SK-N-SH treated with all-trans-retinoic acid at 6 μM for 48 hours (cell line): ENCODE results near the gene NIPA2.

Experiments used
- ATAC-seq: fragments of 200-7000 bp; cut with Tn5 transposase; 3 replicates; pipeline ENCODE4 v1.9.1; 2020; ENCODE audit warnings: mild to moderate bottlenecking, moderate library complexity
- ARNTL ChIP-seq: fragments of 450-650 bp; formaldehyde crosslinking; IDR thresholded peaks from 2 replicates; pipeline ENCODE4 v1.5.0; 2020; ENCODE audit warnings: low read depth, mild to moderate bottlenecking, moderate library complexity, borderline replicate concordance
- BACH2 ChIP-seq: fragments of 250-450 bp; sonication (Bioruptor Pico); IDR thresholded peaks from 2 replicates; pipeline ENCODE4 v1.9.0; 2021; ENCODE audit warnings: mild to moderate bottlenecking, borderline replicate concordance
- CSDC2 ChIP-seq: fragments of 250-450 bp; sonication (Bioruptor Pico); IDR thresholded peaks from 2 replicates; pipeline ENCODE4 v1.5.0; 2020; ENCODE audit warnings: mild to moderate bottlenecking, moderate library complexity
- ESRRG ChIP-seq: fragments of 250-450 bp; sonication (Bioruptor Pico); IDR thresholded peaks from 2 replicates; pipeline ENCODE4 v1.6.1; 2021; ENCODE audit warnings: mild to moderate bottlenecking
- GLIS3 ChIP-seq: fragments of 250-450 bp; sonication (Bioruptor Pico); IDR thresholded peaks from 2 replicates; pipeline ENCODE4 v1.5.0; 2020; ENCODE audit warnings: mild to moderate bottlenecking, moderate library complexity
- ISL1 ChIP-seq: fragments of 250-450 bp; sonication (Bioruptor Pico); IDR thresholded peaks from 2 replicates; pipeline ENCODE4 v2.1.2; 2022; ENCODE audit warnings: mild to moderate bottlenecking, moderate library complexity
- OSR1 ChIP-seq: fragments of 250-450 bp; sonication (Bioruptor Pico); IDR thresholded peaks from 2 replicates; pipeline ENCODE4 v1.8.0; 2022; ENCODE audit warnings: moderate library complexity, mild to moderate bottlenecking, inconsistent platforms
- PPARA ChIP-seq: fragments of 250-450 bp; sonication (Bioruptor Pico); IDR thresholded peaks from 2 replicates; pipeline ENCODE4 v1.5.0; 2020; ENCODE audit warnings: mild to moderate bottlenecking, borderline replicate concordance
- RARB ChIP-seq: fragments of 250-450 bp; sonication (Bioruptor Pico); IDR thresholded peaks from 2 replicates; pipeline ENCODE4 v1.8.0; 2021; ENCODE audit warnings: mild to moderate bottlenecking, moderate library complexity
- SNAI2 ChIP-seq: fragments of 250-450 bp; sonication (Bioruptor Pico); IDR thresholded peaks from 2 replicates; pipeline ENCODE4 v1.5.0; 2020; ENCODE audit warnings: mild to moderate bottlenecking, moderate library complexity
- TCF4 ChIP-seq: fragments of 250-450 bp; sonication (Bioruptor Pico); IDR thresholded peaks from 2 replicates; pipeline ENCODE4 v1.8.0; 2021; ENCODE audit warnings: mild to moderate bottlenecking, moderate library complexity, borderline replicate concordance
- TOX ChIP-seq: fragments of 250-450 bp; sonication (Bioruptor Pico); IDR thresholded peaks from 2 replicates; pipeline ENCODE4 v1.8.0; 2021; ENCODE audit warnings: mild to moderate bottlenecking, moderate library complexity, borderline replicate concordance
- ZC3H10 ChIP-seq: fragments of 250-450 bp; sonication (Bioruptor Pico); IDR thresholded peaks from 2 replicates; pipeline ENCODE4 v1.5.1; 2021; ENCODE audit warnings: mild to moderate bottlenecking, moderate library complexity
- ZFP3 ChIP-seq: fragments of 250-450 bp; sonication (Bioruptor Pico); IDR thresholded peaks from 2 replicates; pipeline ENCODE4 v1.5.0; 2020; ENCODE audit warnings: mild to moderate bottlenecking, moderate library complexity
- ZFP30 ChIP-seq: fragments of 450-650 bp; formaldehyde crosslinking; IDR thresholded peaks from 2 replicates; pipeline ENCODE4 v1.5.0; 2022; ENCODE audit warnings: mild to moderate bottlenecking, moderate library complexity
- ZNF565 ChIP-seq: fragments of 450-650 bp; formaldehyde crosslinking; conservative IDR thresholded peaks from 2 replicates; pipeline ENCODE4 v1.5.0; 2020; ENCODE audit warnings: low read depth, mild to moderate bottlenecking, moderate library complexity
- ZNF70 ChIP-seq: fragments of 450-650 bp; formaldehyde crosslinking; IDR thresholded peaks from 2 replicates; pipeline ENCODE4 v1.5.0; 2020; ENCODE audit warnings: mild to moderate bottlenecking, moderate library complexity
- TF ChIP-seq, protein P1 (sequence below): fragments of 250-450 bp; sonication (Bioruptor Pico); IDR thresholded peaks from 2 replicates; pipeline ENCODE4 v1.5.1; 2021; ENCODE audit warnings: mild to moderate bottlenecking, moderate library complexity
- TF ChIP-seq, protein P2 (sequence below): fragments of 250-450 bp; sonication (Bioruptor Pico); IDR thresholded peaks from 2 replicates; pipeline ENCODE4 v1.8.0; 2020; ENCODE audit warnings: mild to moderate bottlenecking, moderate library complexity, borderline replicate concordance
- TF ChIP-seq, protein P3 (sequence below): fragments of 250-450 bp; sonication (Bioruptor Pico); IDR thresholded peaks from 2 replicates; pipeline ENCODE4 v1.8.0; 2021; ENCODE audit warnings: low read depth, mild to moderate bottlenecking, moderate library complexity, borderline replicate concordance
- TF ChIP-seq, protein P4 (sequence below): fragments of 250-450 bp; sonication (Bioruptor Pico); IDR thresholded peaks from 2 replicates; pipeline ENCODE4 v1.5.0; 2020; ENCODE audit warnings: mild to moderate bottlenecking, moderate library complexity

NIPA2 gene

DNA sequence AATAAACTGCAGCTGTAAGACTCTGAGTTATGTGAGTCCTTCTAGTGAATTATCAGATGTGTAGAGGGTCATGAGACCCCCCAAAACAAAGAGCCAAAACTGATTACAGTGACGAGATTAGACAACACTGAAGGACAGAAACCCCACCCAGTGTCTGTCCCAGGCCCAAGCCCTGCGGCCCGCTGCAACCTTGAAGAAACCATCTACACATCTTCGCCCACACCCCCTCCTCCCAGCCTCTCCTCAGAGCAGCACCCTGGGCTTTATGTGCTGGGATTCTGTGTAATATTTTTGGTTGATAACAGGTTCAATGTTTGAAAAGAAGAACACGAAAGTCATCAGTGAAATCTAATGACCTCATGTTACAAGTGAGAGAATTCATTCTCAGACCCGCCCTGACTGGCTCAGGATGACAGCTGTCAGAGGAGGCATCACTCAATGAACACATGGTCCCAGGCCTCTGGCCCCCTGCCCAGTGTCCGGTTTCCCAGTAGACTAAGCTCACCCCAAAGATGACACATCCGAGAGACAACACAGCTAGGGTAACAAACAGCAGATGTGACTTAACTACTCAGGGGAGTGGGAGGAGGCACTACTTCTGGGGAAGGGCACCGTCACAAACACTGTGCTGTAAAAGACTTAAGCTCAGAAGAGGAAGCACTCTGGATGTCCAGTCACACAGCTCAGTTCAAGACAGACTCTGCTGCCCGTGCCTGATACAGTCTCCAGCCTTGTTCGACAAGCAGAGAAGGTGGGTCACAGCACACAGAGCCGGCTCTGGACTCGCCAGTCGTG, 48.9 kb downstream of the NIPA2 start:
- ATAC-seq = peak; percentile 59
- no peak for TF ChIP-seq ISL1 (CRISPR knock-in tag)
- TF ChIP-seq, protein P1, sequence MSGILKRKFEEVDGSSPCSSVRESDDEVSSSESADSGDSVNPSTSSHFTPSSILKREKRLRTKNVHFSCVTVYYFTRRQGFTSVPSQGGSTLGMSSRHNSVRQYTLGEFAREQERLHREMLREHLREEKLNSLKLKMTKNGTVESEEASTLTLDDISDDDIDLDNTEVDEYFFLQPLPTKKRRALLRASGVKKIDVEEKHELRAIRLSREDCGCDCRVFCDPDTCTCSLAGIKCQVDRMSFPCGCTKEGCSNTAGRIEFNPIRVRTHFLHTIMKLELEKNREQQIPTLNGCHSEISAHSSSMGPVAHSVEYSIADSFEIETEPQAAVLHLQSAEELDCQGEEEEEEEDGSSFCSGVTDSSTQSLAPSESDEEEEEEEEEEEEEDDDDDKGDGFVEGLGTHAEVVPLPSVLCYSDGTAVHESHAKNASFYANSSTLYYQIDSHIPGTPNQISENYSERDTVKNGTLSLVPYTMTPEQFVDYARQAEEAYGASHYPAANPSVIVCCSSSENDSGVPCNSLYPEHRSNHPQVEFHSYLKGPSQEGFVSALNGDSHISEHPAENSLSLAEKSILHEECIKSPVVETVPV (CRISPR knock-in tag) = no peak
- no peak for TF ChIP-seq ZFP30
- TF ChIP-seq GLIS3 (CRISPR knock-in tag) = no peak
- TF ChIP-seq, protein P2, sequence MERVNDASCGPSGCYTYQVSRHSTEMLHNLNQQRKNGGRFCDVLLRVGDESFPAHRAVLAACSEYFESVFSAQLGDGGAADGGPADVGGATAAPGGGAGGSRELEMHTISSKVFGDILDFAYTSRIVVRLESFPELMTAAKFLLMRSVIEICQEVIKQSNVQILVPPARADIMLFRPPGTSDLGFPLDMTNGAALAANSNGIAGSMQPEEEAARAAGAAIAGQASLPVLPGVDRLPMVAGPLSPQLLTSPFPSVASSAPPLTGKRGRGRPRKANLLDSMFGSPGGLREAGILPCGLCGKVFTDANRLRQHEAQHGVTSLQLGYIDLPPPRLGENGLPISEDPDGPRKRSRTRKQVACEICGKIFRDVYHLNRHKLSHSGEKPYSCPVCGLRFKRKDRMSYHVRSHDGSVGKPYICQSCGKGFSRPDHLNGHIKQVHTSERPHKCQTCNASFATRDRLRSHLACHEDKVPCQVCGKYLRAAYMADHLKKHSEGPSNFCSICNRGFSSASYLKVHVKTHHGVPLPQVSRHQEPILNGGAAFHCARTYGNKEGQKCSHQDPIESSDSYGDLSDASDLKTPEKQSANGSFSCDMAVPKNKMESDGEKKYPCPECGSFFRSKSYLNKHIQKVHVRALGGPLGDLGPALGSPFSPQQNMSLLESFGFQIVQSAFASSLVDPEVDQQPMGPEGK (CRISPR knock-in tag) = no peak

DNA sequence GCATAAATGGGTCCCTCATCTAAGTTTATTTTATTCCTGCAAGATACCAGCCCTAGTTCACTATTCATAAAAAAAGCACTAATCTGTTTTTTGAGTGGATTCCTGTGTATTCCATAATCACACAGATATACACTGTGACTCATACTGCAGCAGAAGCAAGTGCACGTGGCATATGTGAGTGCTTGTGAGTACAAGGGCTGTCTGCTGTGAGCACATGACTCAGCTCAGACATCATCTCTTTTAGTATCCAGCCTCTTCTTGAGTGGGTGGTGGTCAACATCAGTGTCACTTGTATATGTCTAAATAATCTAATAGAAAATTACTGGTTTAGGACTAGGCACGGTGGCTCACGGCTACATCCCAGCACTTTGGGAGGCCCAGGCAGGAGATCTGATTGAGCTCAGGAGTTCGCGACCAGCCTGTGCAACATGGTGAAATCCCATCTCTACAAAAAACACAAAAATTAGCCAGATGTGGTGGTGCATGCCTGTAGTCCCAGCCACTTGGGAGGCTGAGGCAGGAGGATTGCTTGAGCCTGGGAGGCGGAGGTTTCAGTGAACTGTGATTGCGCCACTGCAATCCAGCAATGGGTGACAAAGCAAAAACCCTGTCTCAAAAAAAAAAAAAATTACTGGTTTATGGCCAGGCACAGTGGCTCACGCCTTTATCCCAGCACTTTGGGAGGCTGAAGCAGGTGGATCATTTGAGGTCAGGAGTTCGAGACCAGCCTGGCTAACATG, 49.8 kb downstream of the NIPA2 start:
- TF ChIP-seq ISL1 (CRISPR knock-in tag) (peak; percentile 32), OSR1 (CRISPR knock-in tag) (no peak)
- TF ChIP-seq, all 23 proteins: peak for 1
- ATAC-seq = peak; percentile 98

DNA sequence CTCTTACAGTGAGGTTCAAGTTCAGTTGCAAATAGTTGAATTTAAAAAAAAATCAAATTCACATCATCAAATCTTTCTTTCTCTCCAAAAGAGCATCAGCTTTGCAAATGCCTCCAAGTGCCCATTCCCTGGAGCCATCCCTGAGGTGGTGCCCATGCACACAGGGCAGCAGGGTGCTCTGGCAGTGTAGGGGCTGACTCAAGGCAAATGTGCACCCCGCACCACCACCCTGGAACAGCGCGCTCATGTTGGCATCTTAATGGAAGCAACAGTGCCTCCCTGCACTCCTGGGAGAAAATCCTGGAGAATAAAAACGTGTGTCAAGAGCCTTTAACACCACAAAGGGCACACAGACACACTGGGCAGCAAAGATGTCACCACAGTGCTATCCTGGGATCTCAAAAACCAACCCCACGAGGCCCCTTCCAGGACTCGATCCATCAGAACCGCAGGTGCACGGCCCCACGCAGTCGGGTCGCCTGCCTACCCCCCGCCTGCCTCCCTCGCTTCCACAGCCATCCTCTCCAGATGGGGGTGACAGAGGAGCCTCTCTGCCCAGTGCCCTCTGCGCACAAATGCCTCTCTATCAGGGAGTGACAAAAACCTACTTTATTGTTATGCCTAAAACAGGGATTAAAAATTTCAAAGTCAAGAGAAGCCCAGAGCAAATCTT, 50.8 kb downstream of the NIPA2 start:
- ATAC-seq = no peak
- TF ChIP-seq GLIS3 (CRISPR knock-in tag) (no peak), OSR1 (CRISPR knock-in tag) (no peak), TOX (no peak), CSDC2 (no peak), SNAI2 (no peak), ZNF70 (CRISPR knock-in tag) (no peak), ZC3H10 (CRISPR knock-in tag) (no peak), BACH2 (CRISPR knock-in tag) (no peak), TCF4 (CRISPR knock-in tag) (no peak), ZNF565 (CRISPR knock-in tag) (no peak), RARB (CRISPR knock-in tag) (no peak), ZFP3 (CRISPR knock-in tag) (no peak), PPARA (CRISPR knock-in tag) (no peak), ARNTL (CRISPR knock-in tag) (no peak), ESRRG (no peak)
- TF ChIP-seq, protein P1 (CRISPR knock-in tag) = no peak
- TF ChIP-seq, protein P2 (CRISPR knock-in tag) = no peak
- TF ChIP-seq, protein P3, sequence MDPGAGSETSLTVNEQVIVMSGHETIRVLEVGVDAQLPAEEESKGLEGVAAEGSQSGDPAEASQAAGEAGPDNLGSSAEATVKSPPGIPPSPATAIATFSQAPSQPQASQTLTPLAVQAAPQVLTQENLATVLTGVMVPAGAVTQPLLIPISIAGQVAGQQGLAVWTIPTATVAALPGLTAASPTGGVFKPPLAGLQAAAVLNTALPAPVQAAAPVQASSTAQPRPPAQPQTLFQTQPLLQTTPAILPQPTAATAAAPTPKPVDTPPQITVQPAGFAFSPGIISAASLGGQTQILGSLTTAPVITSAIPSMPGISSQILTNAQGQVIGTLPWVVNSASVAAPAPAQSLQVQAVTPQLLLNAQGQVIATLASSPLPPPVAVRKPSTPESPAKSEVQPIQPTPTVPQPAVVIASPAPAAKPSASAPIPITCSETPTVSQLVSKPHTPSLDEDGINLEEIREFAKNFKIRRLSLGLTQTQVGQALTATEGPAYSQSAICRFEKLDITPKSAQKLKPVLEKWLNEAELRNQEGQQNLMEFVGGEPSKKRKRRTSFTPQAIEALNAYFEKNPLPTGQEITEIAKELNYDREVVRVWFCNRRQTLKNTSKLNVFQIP = no peak
- TF ChIP-seq, protein P4, sequence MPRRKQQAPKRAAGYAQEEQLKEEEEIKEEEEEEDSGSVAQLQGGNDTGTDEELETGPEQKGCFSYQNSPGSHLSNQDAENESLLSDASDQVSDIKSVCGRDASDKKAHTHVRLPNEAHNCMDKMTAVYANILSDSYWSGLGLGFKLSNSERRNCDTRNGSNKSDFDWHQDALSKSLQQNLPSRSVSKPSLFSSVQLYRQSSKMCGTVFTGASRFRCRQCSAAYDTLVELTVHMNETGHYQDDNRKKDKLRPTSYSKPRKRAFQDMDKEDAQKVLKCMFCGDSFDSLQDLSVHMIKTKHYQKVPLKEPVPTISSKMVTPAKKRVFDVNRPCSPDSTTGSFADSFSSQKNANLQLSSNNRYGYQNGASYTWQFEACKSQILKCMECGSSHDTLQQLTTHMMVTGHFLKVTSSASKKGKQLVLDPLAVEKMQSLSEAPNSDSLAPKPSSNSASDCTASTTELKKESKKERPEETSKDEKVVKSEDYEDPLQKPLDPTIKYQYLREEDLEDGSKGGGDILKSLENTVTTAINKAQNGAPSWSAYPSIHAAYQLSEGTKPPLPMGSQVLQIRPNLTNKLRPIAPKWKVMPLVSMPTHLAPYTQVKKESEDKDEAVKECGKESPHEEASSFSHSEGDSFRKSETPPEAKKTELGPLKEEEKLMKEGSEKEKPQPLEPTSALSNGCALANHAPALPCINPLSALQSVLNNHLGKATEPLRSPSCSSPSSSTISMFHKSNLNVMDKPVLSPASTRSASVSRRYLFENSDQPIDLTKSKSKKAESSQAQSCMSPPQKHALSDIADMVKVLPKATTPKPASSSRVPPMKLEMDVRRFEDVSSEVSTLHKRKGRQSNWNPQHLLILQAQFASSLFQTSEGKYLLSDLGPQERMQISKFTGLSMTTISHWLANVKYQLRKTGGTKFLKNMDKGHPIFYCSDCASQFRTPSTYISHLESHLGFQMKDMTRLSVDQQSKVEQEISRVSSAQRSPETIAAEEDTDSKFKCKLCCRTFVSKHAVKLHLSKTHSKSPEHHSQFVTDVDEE (CRISPR knock-in tag) = no peak
